GM13976 (cell line): ENCODE data around the gene FOXA2.

Experiments used
- DNase-seq: peaks from one replicate; pipeline ENCODE4 v3.0.0; 2012; ENCODE audit warnings: low spot score
- CTCF ChIP-seq: IDR thresholded peaks from 2 replicates; pipeline ENCODE4 v1.5.1; 2012; ENCODE audit warnings: borderline replicate concordance, mild to moderate bottlenecking; ENCODE audit not compliant: insufficient read depth; ENCODE audit errors: extremely low read depth, missing control alignments, control extremely low read depth
- in situ Hi-C: fragments of 300-500 bp; cut with MboI; formaldehyde crosslinking; loops from one replicate; pipeline ENCODE4 v1.12.0; 2022; ENCODE audit warnings: low sequenced_read_pairs, mixed read lengths, inconsistent platforms; ENCODE audit not compliant: unreplicated experiment

Gene FOXA2

GRCh38 chr20:22572023-22572422, 12.3 kb downstream of the FOXA2 start:
- no peak for TF ChIP-seq CTCF
- no peak for DNase-seq
- in situ Hi-C loops, result loop anchor here (10.0 kb wide), 1 partner anchor 857 kb away; no protein-coding TSS in a partner anchor

- TF ChIP-seq CTCF, result no peak
- DNase-seq, result no peak
- in situ Hi-C loops, result no loop called here
These were observed 15.0 kb downstream of the FOXA2 start for GRCh38 chr20:22569353-22569752.

- TF ChIP-seq CTCF, result no peak
- DNase-seq, result no peak
These were observed 15.5 kb downstream of the FOXA2 start for GRCh38 chr20:22568872-22569344.

GRCh38 chr20:22567944-22568871, 16.2 kb downstream of the FOXA2 start:
- in situ Hi-C loops, result no loop called here
- DNase-seq, result no peak
- no peak for TF ChIP-seq CTCF

More at GRCh38 chr20:22568872-22569344, 15.5 kb downstream of the FOXA2 start:
- in situ Hi-C loops, result no loop called here

- TF ChIP-seq CTCF, result no peak
- in situ Hi-C loops, result no loop called here
- DNase-seq, result no peak
These were observed 17.3 kb downstream of the FOXA2 start for GRCh38 chr20:22566876-22567658.
